GM21423 (cell line): ENCODE measurements around the gene GIMAP7.
"Not testable (repeated sequence)": the region's sequence is repeated elsewhere in the genome, so short reads cannot be mapped to it uniquely, and the experiment has no call there.

Experiments used
- ATAC-seq: cut with Tn5 transposase; IDR thresholded peaks from one replicate; pipeline ENCODE4 v1.9.1; 2021; ENCODE audit warnings: mild to moderate bottlenecking, moderate library complexity; ENCODE audit not compliant: unreplicated experiment

GIMAP7 gene

GRCh38 chr7:150511048-150511447, 3.6 kb upstream of the GIMAP7 start:
- no peak for ATAC-seq

- ATAC-seq = no peak
Measured at GRCh38 chr7:150513758-150514157, 914 bp upstream of the GIMAP7 start.

- ATAC-seq = peak; percentile 17
Measured at GRCh38 chr7:150515248-150516147, 826 bp downstream of the GIMAP7 start.

- no peak for ATAC-seq
Measured at GRCh38 chr7:150516956-150517745, 2.5 kb downstream of the GIMAP7 start.

GRCh38 chr7:150519310-150519709, 4.6 kb downstream of the GIMAP7 start:
- no peak for ATAC-seq

GRCh38 chr7:150520145-150520544, 5.5 kb downstream of the GIMAP7 start:
- ATAC-seq = no peak

- not testable (repeated sequence) for ATAC-seq
Measured at GRCh38 chr7:150522931-150523330, 8.3 kb downstream of the GIMAP7 start.

- ATAC-seq = no peak
Measured at GRCh38 chr7:150524018-150524417, 9.3 kb downstream of the GIMAP7 start.

- ATAC-seq = no peak
Measured at GRCh38 chr7:150531704-150532103, 17.0 kb downstream of the GIMAP7 start.

- no peak for ATAC-seq
Measured at GRCh38 chr7:150538259-150538658, 23.6 kb downstream of the GIMAP7 start.

- no peak for ATAC-seq
Measured at GRCh38 chr7:150553163-150553562, 38.5 kb downstream of the GIMAP7 start.

GRCh38 chr7:150556521-150557138, 42.0 kb downstream of the GIMAP7 start:
- no peak for ATAC-seq

- no peak for ATAC-seq
Measured at GRCh38 chr7:150560486-150560885, 45.8 kb downstream of the GIMAP7 start.

- ATAC-seq = no peak
Measured at GRCh38 chr7:150562919-150563318, 48.2 kb downstream of the GIMAP7 start.

GRCh38 chr7:150564006-150564405, 49.3 kb downstream of the GIMAP7 start:
- no peak for ATAC-seq

GRCh38 chr7:150564566-150564965, 49.9 kb downstream of the GIMAP7 start:
- ATAC-seq = no peak

- no peak for ATAC-seq
Measured at GRCh38 chr7:150565239-150565638, 50.6 kb downstream of the GIMAP7 start.

GRCh38 chr7:150566123-150566522, 51.5 kb downstream of the GIMAP7 start:
- no peak for ATAC-seq

GRCh38 chr7:150566572-150566971, 51.9 kb downstream of the GIMAP7 start:
- ATAC-seq = no peak

- no peak for ATAC-seq
Measured at GRCh38 chr7:150567169-150567568, 52.5 kb downstream of the GIMAP7 start, which contains the start of gene GIMAP4. Gene GIMAP4 (plus strand): TSS chr7:150567390. CDS start chr7:150569902, 2,512 bp downstream.

- ATAC-seq = no peak
Measured at GRCh38 chr7:150567871-150568301, 53.2 kb downstream of the GIMAP7 start.
